ENCODE measurements around the gene PPP1R15B. TPM values are rescaled to one million over a fixed set of nuclear protein-coding genes. Genes with fewer than 3 reads are reported as not detected.

Gene PPP1R15B
- total and polyA plus RNA-seq, 2 donors from 2014 or later = 12.3 to 41.6 TPM

GRCh38 chr1:204405988-204406387 is 5.6 kb downstream of the PPP1R15B start:
- no peak for FAIRE-seq
- no peak for TF ChIP-seq CTCF (IDR thresholded peaks at IDR 0.05; ENCODE audit: borderline replicate concordance, extremely low read depth, insufficient read depth)
- H3K4me3 ChIP-seq (ENCODE audit: low read length in 3 of 3) = peak overlapping the region in 1 of 3 donors; percentile 90
- H3K9me3 ChIP-seq (ENCODE audit: control insufficient read depth in 2 of 3, insufficient read depth in 1 of 3, low read length in 3 of 3) = no peaks in the 10 kb centered on the region
- peaks cover 0 to 5% (median 3%) of the 10 kb centered on the region in 3 donors for H3K4me1 ChIP-seq (ENCODE audit: control insufficient read depth in 2 of 3, insufficient read depth in 2 of 3, low read depth in 1 of 3, low read length in 3 of 3)
- no peak for DNase-seq
- H3K9ac ChIP-seq (ENCODE audit: low read length in 3 of 3) = no peak overlapping the region
- H3K27me3 ChIP-seq (ENCODE audit: control insufficient read depth, insufficient read depth, low read length) = no peaks in the 10 kb centered on the region
- H3K36me3 ChIP-seq (ENCODE audit: control insufficient read depth in 2 of 3, insufficient read depth in 3 of 3, low read length in 3 of 3) = peaks cover 4 to 17% (median 10%) of the 10 kb centered on the region in 3 donors
- no peak overlapping the region for H3K27ac ChIP-seq (ENCODE audit: low read depth in 2 of 2, low read length in 2 of 2)
- intact Hi-C loops (cut with DNase I) = no loop called here

GRCh38 chr1:204404629-204405028 is 7.0 kb downstream of the PPP1R15B start:
- intact Hi-C loops (cut with DNase I) = no loop called here
- no peak for FAIRE-seq

GRCh38 chr1:204402391-204402790 is 9.2 kb downstream of the PPP1R15B start:
- TF ChIP-seq CTCF (IDR thresholded peaks at IDR 0.05; ENCODE audit: borderline replicate concordance, extremely low read depth, insufficient read depth) = no peak
- Histone ChIP-seq H3K36me3 (ENCODE audit: control insufficient read depth in 2 of 3, insufficient read depth in 3 of 3, low read length in 3 of 3) (peaks cover 4 to 17% (median 10%) of the 10 kb centered on the region in 3 donors), H3K9ac (ENCODE audit: low read length in 3 of 3) (no peak overlapping the region), H3K9me3 (ENCODE audit: control insufficient read depth in 2 of 3, insufficient read depth in 1 of 3, low read length in 3 of 3) (no peaks in the 10 kb centered on the region), H3K27ac (ENCODE audit: low read depth in 2 of 2, low read length in 2 of 2) (no peak overlapping the region), H3K27me3 (ENCODE audit: control insufficient read depth, insufficient read depth, low read length) (no peaks in the 10 kb centered on the region), H3K4me1 (ENCODE audit: control insufficient read depth in 2 of 3, insufficient read depth in 2 of 3, low read depth in 1 of 3, low read length in 3 of 3) (peaks cover 0 to 5% (median 3%) of the 10 kb centered on the region in 3 donors), H3K4me3 (ENCODE audit: low read length in 3 of 3) (no peak overlapping the region)
- no peak for DNase-seq
- FAIRE-seq = no peak
- intact Hi-C loops (cut with DNase I) = no loop called here

More at GRCh38 chr1:204404629-204405028, 7.0 kb downstream of the PPP1R15B start:
- DNase-seq = no peak
- H3K9ac ChIP-seq (ENCODE audit: low read length in 3 of 3) = no peak overlapping the region
- H3K4me1 ChIP-seq (ENCODE audit: control insufficient read depth in 2 of 3, insufficient read depth in 2 of 3, low read depth in 1 of 3, low read length in 3 of 3) = peaks cover 0 to 5% (median 3%) of the 10 kb centered on the region in 3 donors
- no peaks in the 10 kb centered on the region for H3K27me3 ChIP-seq (ENCODE audit: control insufficient read depth, insufficient read depth, low read length)
- no peak for TF ChIP-seq CTCF (IDR thresholded peaks at IDR 0.05; ENCODE audit: borderline replicate concordance, extremely low read depth, insufficient read depth)
- H3K36me3 ChIP-seq (ENCODE audit: control insufficient read depth in 2 of 3, insufficient read depth in 3 of 3, low read length in 3 of 3) = peaks cover 4 to 17% (median 10%) of the 10 kb centered on the region in 3 donors
- no peak overlapping the region for H3K4me3 ChIP-seq (ENCODE audit: low read length in 3 of 3)
- H3K9me3 ChIP-seq (ENCODE audit: control insufficient read depth in 2 of 3, insufficient read depth in 1 of 3, low read length in 3 of 3) = no peaks in the 10 kb centered on the region
- no peak overlapping the region for H3K27ac ChIP-seq (ENCODE audit: low read depth in 2 of 2, low read length in 2 of 2)

DNA sequence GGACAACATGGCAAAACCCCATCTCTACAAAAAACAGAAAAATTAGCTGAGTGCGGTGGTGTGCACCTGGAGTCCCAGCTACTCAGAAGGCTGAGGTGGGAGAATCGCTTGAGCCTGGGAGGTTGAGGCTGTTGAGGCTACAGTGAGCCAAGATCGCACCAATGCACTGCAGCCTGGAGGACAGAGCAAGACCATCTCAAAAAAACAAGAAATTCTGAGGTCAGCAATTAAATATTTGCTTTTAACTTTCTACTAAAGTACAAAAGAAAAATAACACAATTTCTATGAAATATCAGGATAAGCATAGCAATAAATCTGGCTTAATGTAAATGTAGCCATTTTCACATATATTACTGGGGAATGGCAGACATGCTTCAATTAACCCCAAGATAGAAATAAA is 9.9 kb downstream of the PPP1R15B start:
- Histone ChIP-seq H3K27me3 (ENCODE audit: control insufficient read depth, insufficient read depth, low read length) (no peaks in the 10 kb centered on the region), H3K9ac (ENCODE audit: low read length in 3 of 3) (no peak overlapping the region), H3K4me1 (ENCODE audit: control insufficient read depth in 2 of 3, insufficient read depth in 2 of 3, low read depth in 1 of 3, low read length in 3 of 3) (peaks cover 0 to 5% (median 3%) of the 10 kb centered on the region in 3 donors), H3K36me3 (ENCODE audit: control insufficient read depth in 2 of 3, insufficient read depth in 3 of 3, low read length in 3 of 3) (peaks cover 4 to 17% (median 10%) of the 10 kb centered on the region in 3 donors), H3K9me3 (ENCODE audit: control insufficient read depth in 2 of 3, insufficient read depth in 1 of 3, low read length in 3 of 3) (no peaks in the 10 kb centered on the region), H3K27ac (ENCODE audit: low read depth in 2 of 2, low read length in 2 of 2) (no peak overlapping the region), H3K4me3 (ENCODE audit: low read length in 3 of 3) (no peak overlapping the region)
- FAIRE-seq (no peak), DNase-seq (no peak)
- intact Hi-C loops (cut with DNase I) = no loop called here
- no peak for TF ChIP-seq CTCF (IDR thresholded peaks at IDR 0.05; ENCODE audit: borderline replicate concordance, extremely low read depth, insufficient read depth)

Data from kidney (tissue), 14 donors.